Measurements from ENCODE around the gene MTX3.

MTX3 gene

DNA sequence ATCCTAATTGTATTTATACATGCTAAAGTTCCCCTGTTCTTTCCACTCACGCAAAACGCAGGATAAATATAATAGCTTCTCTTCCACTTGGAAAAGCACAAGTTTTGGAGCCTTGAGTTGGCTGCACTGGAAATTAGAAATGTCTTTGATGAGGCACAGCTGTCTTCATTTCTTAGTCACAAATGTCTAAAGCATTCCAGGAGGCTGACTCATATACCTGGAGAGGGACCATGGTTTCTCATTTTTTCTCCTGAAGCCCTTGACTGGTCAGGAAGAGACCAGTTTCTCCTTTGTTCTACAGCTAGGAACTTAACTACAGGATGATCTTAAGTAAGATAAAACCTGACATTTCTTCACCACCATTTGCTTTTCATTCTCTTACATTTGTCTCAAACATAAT is 16.2 kb downstream of the MTX3 start:
- no peak overlapping the region for H3K4me3 ChIP-seq (ENCODE audit: severe bottlenecking)
- H3K36me3 ChIP-seq (ENCODE audit: low read depth): peaks cover 31% of the 10 kb centered on the region
- ATAC-seq (ENCODE audit: low read depth) (peak; percentile 92), DNase-seq (ENCODE audit: low spot score) (no peak)
- TF ChIP-seq, protein P1, sequence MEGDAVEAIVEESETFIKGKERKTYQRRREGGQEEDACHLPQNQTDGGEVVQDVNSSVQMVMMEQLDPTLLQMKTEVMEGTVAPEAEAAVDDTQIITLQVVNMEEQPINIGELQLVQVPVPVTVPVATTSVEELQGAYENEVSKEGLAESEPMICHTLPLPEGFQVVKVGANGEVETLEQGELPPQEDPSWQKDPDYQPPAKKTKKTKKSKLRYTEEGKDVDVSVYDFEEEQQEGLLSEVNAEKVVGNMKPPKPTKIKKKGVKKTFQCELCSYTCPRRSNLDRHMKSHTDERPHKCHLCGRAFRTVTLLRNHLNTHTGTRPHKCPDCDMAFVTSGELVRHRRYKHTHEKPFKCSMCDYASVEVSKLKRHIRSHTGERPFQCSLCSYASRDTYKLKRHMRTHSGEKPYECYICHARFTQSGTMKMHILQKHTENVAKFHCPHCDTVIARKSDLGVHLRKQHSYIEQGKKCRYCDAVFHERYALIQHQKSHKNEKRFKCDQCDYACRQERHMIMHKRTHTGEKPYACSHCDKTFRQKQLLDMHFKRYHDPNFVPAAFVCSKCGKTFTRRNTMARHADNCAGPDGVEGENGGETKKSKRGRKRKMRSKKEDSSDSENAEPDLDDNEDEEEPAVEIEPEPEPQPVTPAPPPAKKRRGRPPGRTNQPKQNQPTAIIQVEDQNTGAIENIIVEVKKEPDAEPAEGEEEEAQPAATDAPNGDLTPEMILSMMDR (IDR thresholded peaks at IDR 0.05; ENCODE audit: poor library complexity, severe bottlenecking): no peak
- peak overlapping the region; percentile 69 for H3K27ac ChIP-seq (ENCODE audit: poor library complexity, severe bottlenecking)
- H3K27me3 ChIP-seq (ENCODE audit: insufficient read depth, poor library complexity, severe bottlenecking): no peaks in the 10 kb centered on the region
- H3K9me3 ChIP-seq (ENCODE audit: severe bottlenecking): no peaks in the 10 kb centered on the region
- peaks cover 20% of the 10 kb centered on the region for H3K4me1 ChIP-seq (ENCODE audit: insufficient read depth, poor library complexity, severe bottlenecking)

- H3K27ac ChIP-seq (ENCODE audit: poor library complexity, severe bottlenecking): peak overlapping the region; percentile 69
- TF ChIP-seq, protein P1 (IDR thresholded peaks at IDR 0.05; ENCODE audit: poor library complexity, severe bottlenecking): no peak
Measured at GRCh38 chr5:79973996-79974395, 17.1 kb downstream of the MTX3 start.

GRCh38 chr5:79973511-79973910 is 17.6 kb downstream of the MTX3 start:
- ATAC-seq (ENCODE audit: low read depth) (no peak), DNase-seq (ENCODE audit: low spot score) (no peak)
- Histone ChIP-seq H3K4me1 (ENCODE audit: insufficient read depth, poor library complexity, severe bottlenecking) (peaks cover 20% of the 10 kb centered on the region), H3K27ac (ENCODE audit: poor library complexity, severe bottlenecking) (no peak overlapping the region), H3K4me3 (ENCODE audit: severe bottlenecking) (no peak overlapping the region), H3K36me3 (ENCODE audit: low read depth) (peaks cover 20% of the 10 kb centered on the region), H3K9me3 (ENCODE audit: severe bottlenecking) (no peaks in the 10 kb centered on the region), H3K27me3 (ENCODE audit: insufficient read depth, poor library complexity, severe bottlenecking) (no peaks in the 10 kb centered on the region)
- TF ChIP-seq, protein P1 (IDR thresholded peaks at IDR 0.05; ENCODE audit: poor library complexity, severe bottlenecking): no peak

More at GRCh38 chr5:79973996-79974395, 17.1 kb downstream of the MTX3 start:
- peaks cover 20% of the 10 kb centered on the region for H3K4me1 ChIP-seq (ENCODE audit: insufficient read depth, poor library complexity, severe bottlenecking)
- DNase-seq (ENCODE audit: low spot score): no peak
- ATAC-seq (ENCODE audit: low read depth): no peak
- H3K36me3 ChIP-seq (ENCODE audit: low read depth): peaks cover 25% of the 10 kb centered on the region
- H3K4me3 ChIP-seq (ENCODE audit: severe bottlenecking): no peak overlapping the region
- H3K27me3 ChIP-seq (ENCODE audit: insufficient read depth, poor library complexity, severe bottlenecking): no peaks in the 10 kb centered on the region
- no peaks in the 10 kb centered on the region for H3K9me3 ChIP-seq (ENCODE audit: severe bottlenecking)

DNA sequence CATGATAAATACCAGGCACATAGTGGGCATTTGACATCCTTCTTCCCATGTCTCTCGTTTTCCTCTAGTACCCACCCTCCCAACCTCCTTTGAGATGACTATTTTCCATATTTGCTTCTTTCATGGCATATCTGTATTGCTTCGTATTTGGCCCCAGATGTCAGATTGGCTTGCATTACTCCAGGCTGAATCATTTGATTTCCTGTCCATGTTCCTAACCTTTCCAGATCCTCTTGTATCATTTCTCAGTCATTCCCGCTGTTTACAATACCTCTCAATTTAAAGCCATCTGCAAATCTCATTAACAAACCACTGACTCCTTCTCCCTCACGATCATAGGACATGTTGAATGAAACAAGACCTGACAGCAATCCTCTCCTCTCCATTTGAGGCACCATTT is 19.9 kb downstream of the MTX3 start:
- no peak for DNase-seq (ENCODE audit: low spot score)

DNA sequence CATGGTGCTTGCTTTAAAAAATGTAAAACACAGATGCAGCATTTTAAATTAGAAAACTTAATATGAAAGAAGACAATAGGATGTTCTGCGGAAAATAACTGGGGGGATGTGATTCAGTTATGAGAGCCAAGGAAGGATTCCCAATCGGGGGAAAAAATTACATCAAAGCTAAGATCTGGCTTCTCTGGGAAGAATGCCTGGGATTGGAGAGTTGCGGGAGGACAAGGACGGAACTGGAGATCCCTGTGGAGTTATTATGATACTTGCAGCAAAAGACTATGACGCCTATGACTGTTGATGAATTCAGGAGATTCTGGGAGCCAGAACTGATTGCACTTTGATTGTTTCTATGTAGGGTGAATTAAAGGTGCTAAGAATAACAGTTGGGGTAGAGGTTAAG is 24.6 kb downstream of the MTX3 start:
- H3K27me3 ChIP-seq (ENCODE audit: insufficient read depth, poor library complexity, severe bottlenecking): no peaks in the 10 kb centered on the region
- no peaks in the 10 kb centered on the region for H3K9me3 ChIP-seq (ENCODE audit: severe bottlenecking)
- H3K4me1 ChIP-seq (ENCODE audit: insufficient read depth, poor library complexity, severe bottlenecking): peaks cover 7% of the 10 kb centered on the region
- H3K36me3 ChIP-seq (ENCODE audit: low read depth): no peaks in the 10 kb centered on the region
- no peak for ATAC-seq (ENCODE audit: low read depth)
- DNase-seq (ENCODE audit: low spot score): no peak
- no peak overlapping the region for H3K27ac ChIP-seq (ENCODE audit: poor library complexity, severe bottlenecking)
- TF ChIP-seq, protein P1 (IDR thresholded peaks at IDR 0.05; ENCODE audit: poor library complexity, severe bottlenecking): no peak
- H3K4me3 ChIP-seq (ENCODE audit: severe bottlenecking): no peak overlapping the region

More for the DNA sequence above, 19.9 kb downstream of the MTX3 start:
- ATAC-seq (ENCODE audit: low read depth): peak; percentile 84
- no peak overlapping the region for H3K4me3 ChIP-seq (ENCODE audit: severe bottlenecking)
- peaks cover 20% of the 10 kb centered on the region for H3K4me1 ChIP-seq (ENCODE audit: insufficient read depth, poor library complexity, severe bottlenecking)
- H3K27ac ChIP-seq (ENCODE audit: poor library complexity, severe bottlenecking): peak overlapping the region; percentile 51
- TF ChIP-seq, protein P1 (IDR thresholded peaks at IDR 0.05; ENCODE audit: poor library complexity, severe bottlenecking): no peak
- no peaks in the 10 kb centered on the region for H3K9me3 ChIP-seq (ENCODE audit: severe bottlenecking)
- H3K36me3 ChIP-seq (ENCODE audit: low read depth): 0 out of 2 replicates have a peak, but pooled peaks cover 3% of the 10 kb centered on the region
- no peaks in the 10 kb centered on the region for H3K27me3 ChIP-seq (ENCODE audit: insufficient read depth, poor library complexity, severe bottlenecking)
